Stimulated activated CD8-positive, alpha-beta memory T cell treated with anti-CD3 and anti-CD28 coated beads, Interleukin-7, amount 100 ng/mL, for 24 hours (primary cell): ENCODE results near the gene CALML6.

ENCODE experiments used
- DNase-seq: peaks from one replicate; pipeline ENCODE4 v3.0.0-alpha.2; 2020; ENCODE audit warnings: low read depth

CALML6 gene

GRCh38 chr1:1892079-1892762, 22.8 kb upstream of the CALML6 start:
- DNase-seq, result no peak

- DNase-seq, result no peak
These were observed 22.3 kb upstream of the CALML6 start for GRCh38 chr1:1892763-1893120.

DNA sequence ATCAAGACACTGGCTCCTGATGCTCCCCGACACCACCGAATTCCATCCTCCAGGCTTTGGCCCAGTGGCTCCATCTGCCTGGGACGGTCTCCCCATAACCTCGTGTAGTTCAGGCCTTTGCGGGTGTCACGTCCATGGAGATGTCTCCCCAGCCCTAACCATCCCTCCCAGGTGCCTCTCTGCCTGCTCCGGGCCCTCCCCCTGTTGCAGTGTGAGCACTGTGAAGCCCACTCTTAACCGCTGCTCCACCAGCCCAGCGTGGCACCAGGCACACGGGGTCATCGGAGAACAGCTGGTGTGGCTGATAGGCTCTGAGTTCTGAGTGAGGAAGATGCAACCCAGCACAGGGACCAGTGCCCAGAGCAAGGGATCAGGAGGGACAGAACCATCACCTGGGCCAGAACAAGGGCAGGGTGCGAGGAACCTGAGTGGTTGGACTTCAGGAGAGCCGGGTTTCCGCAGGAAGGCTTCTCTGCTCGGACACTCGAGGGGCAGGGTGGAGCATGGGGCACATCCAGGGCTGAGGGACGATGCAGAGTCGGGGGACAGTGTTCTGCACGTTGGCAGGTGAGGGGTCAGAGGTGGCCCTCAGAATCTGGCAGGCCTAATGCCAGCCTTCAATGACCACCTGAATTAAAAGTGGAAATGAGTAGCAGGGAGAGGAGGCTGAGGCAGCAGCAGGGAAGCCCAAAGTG, 21.6 kb upstream of the CALML6 start:
- no peak for DNase-seq

- DNase-seq, result no peak
These were observed 21.1 kb upstream of the CALML6 start for GRCh38 chr1:1893997-1894353.

DNA sequence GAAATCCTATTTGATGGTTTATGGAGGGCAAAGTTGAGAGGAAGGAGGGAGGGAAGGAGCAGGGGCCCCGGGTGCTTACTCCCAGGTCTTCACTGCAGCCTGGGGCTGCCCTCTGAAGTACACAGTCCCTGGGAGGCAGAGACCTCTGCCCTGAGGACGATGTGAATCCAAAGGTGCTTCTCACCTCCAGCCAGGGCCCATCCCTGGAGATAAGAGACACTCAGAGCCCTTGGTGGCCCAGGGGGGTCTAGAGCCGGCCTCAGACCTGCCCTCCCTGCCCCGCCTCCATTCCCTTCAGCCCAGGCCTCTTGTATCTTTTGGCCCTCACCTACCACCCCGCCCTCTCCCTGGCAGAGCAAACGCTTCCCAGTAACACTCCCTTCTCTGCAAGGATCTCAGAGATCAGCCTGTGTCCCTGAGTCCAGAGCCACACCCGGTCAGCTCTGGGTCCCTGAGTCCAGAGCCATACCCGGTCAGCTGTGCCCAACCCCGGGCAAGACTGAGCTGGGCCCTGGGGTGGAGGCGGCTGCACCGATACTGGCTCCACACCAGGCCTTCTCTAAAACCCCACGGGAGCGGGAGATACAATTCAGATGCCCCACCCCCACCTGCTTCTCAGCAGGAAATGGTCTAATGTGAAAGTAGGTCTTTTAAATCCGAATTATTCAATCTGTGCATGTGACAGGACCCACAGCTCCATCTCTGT, 20.6 kb upstream of the CALML6 start:
- no peak for DNase-seq

GRCh38 chr1:1895060-1895418, 20.0 kb upstream of the CALML6 start:
- no peak for DNase-seq

- no peak for DNase-seq
These were observed 19.4 kb upstream of the CALML6 start for GRCh38 chr1:1895456-1896336.

GRCh38 chr1:1898246-1898933, 16.7 kb upstream of the CALML6 start:
- no peak for DNase-seq

DNA sequence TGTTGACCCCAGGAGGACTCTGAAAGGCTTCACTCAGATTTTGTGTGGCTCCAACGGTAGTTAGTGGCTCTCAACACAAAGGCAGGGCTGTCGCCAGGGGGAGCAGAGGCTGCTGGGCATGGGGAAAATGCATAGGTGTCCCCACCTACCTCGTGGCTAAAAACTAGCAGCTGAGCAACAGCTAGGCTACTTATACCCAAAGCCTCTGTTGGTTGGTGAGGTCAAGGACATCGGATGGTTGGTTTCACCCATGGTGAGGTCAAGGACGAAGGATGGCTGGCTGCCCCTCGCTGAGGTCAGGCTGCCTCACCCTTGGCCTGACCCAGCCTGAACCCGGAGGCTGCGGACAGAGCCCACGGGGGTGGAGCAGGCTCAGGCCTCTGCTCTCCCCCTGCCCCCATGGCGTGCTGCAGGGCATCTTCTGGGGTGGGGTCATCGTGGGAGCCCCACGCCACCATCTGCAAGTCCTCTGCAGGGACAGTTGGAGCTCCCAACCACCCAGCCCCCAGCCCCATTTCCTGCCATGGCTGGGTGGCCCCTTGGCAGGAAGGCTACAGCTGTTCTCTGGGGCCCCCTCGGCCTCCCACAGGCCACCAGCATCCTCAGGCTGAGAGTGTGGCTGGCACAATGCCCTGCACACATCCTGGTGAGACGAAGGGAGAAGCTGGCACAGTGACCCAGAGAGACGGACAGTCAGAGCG, 15.6 kb upstream of the CALML6 start:
- no peak for DNase-seq

DNA sequence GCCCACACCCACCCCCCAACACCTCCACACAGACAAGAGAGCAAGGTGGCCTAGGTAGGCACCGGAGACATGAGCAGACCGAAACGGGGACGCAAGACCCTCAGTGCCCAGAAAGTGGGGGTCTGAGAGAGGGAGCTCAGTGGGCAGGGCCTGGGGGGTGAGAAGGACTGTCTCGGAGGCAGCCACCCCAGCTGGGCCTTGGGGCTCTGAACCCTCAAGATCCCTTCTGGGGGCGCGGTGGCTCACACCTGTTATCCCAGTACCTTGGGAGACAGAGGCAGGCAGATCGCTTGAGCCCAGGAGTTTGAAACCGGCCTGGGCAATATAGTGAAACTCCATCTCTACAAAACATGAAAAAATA, 15.1 kb upstream of the CALML6 start:
- DNase-seq, result no peak

GRCh38 chr1:1900883-1901640, 14.0 kb upstream of the CALML6 start:
- DNase-seq, result no peak

GRCh38 chr1:1901641-1902294, 13.3 kb upstream of the CALML6 start:
- no peak for DNase-seq

DNA sequence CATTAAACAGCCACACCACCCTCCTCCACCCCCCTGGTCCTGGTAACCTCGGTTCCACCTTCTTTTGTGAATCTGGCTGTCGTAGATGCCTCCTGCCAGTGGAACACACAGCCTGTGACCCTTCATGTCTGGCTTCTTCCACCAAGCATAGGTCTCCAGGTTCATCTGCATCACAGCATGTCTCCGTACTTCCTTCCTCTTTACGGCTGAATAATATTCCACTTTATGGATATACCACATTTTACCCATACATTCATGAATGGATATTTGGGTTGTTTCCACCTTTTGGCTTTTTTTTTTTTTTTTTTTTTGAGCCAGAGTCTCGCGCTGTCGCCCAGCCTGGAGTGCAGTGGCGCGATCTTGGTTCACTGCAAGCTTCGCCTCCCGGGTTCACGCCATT, 11.8 kb upstream of the CALML6 start:
- no peak for DNase-seq

- peak; percentile 41 for DNase-seq
These were observed 8.6 kb upstream of the CALML6 start for GRCh38 chr1:1906185-1907097.

GRCh38 chr1:1907098-1907736, 7.8 kb upstream of the CALML6 start:
- no peak for DNase-seq

DNA sequence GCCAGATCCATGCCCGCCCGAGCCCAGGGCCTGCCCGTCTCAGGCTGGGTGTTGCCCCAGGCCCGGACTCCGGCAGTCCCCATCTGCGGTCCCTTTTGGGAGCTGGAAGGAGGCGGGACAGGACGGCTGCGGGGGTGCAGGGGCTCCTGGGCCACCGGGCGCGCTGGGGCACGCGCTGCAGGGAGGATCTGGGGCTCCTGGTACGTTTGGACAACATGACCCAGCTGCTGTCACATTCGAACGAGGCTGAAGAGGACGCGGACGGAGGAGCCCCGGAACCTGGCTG, 6.6 kb upstream of the CALML6 start:
- no peak for DNase-seq

DNA sequence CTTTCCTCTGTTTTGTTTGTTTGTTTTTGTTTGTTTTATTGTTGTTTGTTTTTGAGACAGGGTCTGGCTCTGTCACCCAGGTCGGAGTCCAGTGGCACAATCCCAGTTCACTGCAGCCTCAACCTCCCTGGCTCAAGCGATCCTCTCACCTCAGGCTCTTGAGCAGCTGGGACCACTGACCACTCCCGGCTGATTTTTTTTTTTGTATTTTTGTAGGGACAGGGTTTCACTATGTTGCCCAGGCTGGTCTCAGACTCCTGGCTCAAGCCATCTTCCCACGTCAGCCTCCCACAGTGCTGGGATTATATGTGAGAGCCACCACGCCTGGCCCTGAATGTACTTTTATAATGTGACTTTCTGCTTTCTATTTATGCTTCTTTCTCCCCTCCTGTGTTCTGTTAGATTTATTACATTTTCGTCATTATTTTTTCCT, 5.0 kb upstream of the CALML6 start:
- DNase-seq, result no peak

- no peak for DNase-seq
These were observed 4.3 kb upstream of the CALML6 start for GRCh38 chr1:1910651-1911331.
